ENCODE measurements around the gene IL20.

Gene IL20

DNA sequence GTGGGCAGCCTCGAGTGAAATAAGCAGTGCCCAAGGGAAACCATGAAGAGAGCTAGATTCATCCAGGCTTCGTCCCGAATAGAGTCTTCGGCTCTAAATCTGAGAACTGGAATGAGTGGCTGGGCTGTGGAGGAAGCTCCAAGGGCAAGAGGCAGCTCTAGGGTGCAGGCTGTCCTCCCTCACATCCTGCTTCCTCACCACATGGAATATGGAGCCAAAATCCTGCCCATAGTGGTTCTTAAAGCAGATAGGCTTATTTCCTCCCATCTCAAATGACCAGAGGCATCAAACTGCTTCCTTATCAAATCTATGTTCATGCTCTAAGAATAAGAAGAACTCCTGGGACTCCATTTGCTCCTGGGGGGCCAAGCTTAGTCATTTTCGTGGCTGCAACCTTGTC, 34.3 kb downstream of the IL20 start:
- DNase-seq (ENCODE audit: low read depth in 2 of 2, low spot score in 1 of 2) = no peak

DNA sequence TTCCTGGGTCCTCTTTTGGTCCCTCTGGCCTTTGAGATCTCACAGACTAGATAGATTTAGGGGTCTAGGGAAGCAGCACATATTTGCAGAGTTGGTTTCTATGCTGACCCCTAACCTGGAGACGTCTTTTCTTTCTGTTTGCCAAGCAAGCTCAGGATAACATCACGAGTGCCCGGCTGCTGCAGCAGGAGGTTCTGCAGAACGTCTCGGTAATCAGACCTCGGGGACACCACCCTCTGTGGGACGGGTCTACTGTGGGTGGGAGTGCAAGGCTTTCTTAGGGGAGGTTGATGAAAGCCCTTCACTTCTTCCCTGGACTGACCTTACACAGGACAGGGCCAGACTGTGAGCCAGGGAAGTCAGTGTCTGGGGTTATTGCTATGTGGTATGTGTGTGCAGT, 34.7 kb downstream of the IL20 start:
- DNase-seq (ENCODE audit: low read depth in 2 of 2, low spot score in 1 of 2) = no peak

DNA sequence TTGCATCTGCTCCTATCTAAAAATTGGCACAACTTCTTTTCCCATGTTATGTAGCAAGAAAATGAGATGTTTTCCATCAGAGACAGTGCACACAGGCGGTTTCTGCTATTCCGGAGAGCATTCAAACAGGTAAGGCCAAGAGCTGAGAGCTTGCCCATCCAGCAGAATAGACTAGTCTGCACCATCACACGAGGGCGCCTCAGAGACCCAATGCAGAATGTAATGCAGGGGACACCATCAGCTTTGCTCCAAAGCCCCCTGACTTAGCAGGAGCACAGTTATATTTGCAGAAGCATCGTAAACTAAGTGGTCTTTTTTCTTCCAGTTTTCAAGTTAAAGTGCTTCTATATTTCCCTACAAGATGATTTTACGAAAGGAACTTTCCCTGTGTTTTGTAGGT, 36.5 kb downstream of the IL20 start:
- no peak for DNase-seq (ENCODE audit: low read depth in 2 of 2, low spot score in 1 of 2)

DNA sequence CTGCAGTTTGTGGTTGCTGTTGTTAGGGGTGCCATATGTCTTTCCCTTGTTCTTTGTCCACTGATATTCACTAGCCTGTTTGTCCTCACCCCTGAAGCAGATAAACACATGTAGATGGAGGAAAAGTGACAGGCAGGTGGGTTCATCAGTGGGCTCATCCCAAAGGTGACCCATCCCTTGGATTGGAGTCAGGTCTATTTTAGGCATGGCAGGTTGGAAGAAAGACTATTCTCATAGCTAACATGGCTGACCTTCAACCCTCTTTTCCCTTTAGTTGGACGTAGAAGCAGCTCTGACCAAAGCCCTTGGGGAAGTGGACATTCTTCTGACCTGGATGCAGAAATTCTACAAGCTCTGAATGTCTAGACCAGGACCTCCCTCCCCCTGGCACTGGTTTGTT, 37.3 kb downstream of the IL20 start:
- no peak for DNase-seq (ENCODE audit: low read depth in 2 of 2, low spot score in 1 of 2)

DNA sequence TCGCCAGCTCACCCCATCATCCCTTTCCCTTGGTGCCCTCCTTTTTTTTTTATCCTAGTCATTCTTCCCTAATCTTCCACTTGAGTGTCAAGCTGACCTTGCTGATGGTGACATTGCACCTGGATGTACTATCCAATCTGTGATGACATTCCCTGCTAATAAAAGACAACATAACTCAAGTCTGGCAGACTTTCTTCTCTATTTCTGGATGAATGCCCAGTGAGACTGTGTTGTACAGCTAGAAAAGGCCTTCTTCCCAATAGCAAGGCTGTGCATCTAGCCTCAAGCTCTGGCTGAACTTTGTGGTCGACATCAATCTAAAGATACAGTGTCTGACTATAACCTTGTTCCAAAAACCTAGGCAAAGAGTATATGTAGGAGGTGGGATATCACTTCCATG, 38.3 kb downstream of the IL20 start:
- DNase-seq (ENCODE audit: low read depth in 2 of 2, low spot score in 1 of 2) = no peak

DNA sequence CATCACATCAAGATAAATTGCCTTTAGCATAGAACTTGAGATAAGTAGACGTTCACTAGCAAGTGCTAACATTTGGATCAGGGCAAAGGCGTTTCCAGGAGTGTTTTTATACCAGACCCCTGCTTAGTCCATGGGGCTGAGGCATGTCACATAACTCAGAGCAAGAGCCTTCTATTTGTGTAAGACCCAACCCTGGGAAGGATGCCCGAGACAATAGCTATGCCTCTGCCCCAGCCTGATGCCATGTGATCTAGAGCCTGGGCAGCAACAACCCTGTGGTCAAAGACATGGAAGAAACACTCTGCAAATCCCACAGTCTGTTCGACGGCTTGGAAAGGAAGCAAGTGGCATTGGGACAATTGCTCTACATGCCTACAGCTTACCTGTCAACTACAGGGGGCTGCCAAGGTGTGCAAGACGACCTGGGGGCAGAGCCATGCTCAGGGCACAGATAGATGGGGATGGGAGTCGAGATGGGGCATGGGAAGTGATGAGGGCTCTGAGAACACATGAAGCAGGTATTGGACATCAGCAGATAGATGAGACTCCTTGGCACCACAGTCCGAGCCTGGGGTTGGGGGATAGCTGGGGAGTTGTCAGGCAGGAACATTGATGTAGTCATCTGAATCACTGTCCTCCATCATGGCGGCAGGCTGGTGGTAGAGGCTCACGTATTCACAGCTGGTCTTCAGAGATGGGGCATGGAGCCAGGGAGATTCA, 39.2 kb downstream of the IL20 start:
- no peak for DNase-seq (ENCODE audit: low read depth in 2 of 2, low spot score in 1 of 2)

DNA sequence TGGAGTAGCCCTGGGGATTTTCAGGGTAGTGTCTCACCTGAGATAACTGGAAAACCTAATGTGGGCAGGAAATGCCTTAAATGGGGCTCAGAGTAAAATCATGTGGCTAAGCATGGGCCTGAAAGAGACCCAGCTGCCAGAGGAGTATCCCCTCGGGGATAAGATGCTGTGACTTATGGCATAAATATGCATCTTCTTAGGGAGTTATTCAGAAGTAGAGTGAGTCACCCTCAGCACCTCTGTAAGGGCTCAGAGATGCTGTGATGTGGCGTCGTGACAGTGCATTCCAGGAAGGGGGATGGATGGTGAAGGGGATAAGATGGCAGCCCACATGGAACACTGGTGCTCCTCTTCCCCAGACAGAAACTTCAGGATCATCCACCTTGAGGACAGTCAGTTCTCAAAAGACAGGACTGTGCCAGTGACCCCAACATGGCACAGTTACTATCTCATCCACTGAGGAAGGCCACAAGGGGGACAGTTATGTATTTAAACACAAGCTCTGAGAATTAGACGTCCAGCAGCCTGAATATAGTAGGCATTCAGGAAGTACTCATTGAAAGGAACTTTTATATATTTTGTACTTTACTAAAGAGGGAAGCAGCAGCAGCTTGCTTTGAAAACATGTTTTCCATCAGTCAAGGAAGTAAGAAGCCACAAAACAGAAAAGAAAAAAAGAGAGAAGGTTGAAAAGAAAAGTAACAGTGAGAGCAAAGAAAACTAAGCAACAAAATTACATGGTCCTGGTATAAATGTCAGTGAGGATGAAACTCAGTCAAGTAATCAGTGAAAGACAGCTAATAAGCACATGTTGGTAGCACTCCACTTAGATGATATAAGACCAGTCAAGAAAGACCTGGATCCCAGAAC, 40.1 kb downstream of the IL20 start:
- no peak for DNase-seq (ENCODE audit: low read depth in 2 of 2, low spot score in 1 of 2)

DNA sequence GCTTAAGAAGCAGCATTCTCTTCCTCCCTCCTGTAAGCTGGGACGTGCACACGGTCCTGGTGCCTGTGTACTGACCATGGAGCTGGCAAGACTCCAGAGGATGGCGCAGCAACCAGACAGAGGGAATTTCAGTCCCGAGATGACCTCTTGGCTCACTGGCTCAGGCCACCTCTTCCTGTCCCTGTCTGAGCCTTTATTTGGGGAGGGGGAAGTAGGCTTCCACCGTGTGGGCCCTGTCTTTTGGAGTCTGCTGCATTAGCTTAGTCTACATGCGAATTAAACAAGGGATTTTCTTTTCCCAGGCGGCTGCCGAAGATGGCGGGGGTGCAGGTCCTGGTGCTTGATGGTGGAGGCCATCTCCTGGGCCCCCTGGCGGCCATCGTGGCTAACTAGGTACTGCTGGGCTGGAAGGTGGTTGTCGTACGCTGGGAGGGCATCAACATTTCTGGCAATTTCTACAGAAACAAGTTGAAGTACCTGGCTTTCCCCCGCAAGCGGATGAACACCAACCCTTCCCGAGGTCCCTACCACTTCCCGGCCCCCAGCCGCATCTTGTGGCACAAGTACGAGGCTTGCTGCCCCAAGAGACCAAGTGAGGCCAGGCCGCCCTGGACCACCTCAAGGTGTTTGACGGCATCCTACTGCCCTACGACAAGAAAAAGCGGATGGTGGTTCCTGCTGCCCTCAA, 42.0 kb downstream of the IL20 start:
- no peak for DNase-seq (ENCODE audit: low read depth in 2 of 2, low spot score in 1 of 2)

DNA sequence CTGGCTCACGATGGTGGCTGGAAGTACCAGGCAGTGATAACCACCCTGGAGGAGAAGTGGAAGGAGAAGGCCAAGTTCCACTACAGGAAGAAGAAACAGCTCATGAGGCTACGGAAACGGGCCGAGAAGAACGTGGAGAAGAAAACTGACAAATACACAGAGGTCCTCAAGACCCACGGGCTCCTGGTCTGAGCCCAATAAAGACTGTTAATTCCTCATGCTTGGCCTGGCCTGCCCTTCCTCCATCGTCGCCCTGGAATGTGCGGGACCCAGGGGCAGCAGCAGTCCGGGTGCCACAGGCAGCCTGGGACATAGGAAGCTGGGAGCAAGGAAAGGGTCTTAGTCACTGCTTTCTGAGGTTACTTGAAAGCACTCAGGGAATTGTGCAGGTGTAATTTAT, 42.6 kb downstream of the IL20 start:
- no peak for DNase-seq (ENCODE audit: low read depth in 2 of 2, low spot score in 1 of 2)

DNA sequence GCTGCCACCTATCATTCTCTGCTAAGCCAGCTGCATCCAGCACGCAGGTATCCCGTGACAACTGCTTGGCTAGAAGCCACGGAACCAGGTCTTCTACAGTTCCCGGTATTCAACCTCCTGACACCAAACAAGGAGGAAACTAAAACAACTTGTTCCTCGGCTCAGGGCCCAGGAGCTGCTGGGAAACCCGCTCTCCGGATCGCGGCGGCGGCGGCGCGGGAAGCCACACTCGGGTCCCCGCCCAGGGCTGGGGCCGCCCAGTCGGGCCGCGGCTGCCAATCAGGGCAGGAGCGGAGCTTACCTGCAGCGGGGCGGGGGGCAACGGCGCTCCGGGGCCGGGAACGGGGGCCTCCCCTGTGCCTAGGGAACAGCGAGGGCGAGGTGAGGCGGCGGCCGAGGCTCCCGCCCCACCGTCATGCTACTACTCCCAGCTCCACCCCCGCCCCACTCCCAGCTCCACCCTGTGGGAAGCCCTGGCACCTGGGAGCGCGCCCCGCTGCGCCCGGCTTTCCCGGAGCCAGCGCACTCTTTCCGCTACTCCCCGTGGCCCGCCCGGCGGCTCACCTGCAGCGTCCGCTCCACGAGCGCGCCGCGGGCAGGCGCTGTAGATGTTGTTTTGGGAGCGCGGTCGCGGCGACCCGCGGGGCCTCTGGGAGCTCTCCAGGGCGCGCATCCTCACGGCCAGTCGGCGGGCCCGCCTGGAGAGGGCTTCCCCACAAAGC, 43.9 kb downstream of the IL20 start:
- DNase-seq (ENCODE audit: low read depth in 2 of 2, low spot score in 1 of 2) = no peak

DNA sequence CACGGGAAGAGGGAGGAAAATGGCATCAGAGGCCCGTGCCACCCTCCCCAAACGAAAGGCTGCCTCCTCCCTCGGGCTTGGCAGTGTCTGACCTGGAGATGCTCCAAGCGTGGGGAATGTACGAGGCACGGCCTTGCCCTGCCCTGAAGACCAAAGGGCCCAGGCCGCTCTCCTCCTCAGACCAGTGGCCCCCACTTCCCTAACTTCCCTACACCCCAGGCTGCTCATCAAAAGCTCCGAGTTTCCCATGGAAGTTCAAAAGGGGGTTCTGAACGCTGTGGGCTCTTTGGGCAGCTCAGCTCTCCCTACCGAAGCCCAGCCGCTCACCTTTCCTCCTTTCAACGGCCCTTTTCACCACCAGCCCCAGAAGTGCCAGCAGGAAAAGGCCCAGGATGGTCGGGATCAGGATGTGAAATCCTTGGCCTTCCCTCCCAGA, 44.5 kb downstream of the IL20 start:
- DNase-seq (ENCODE audit: low read depth in 2 of 2, low spot score in 1 of 2) = no peak

DNA sequence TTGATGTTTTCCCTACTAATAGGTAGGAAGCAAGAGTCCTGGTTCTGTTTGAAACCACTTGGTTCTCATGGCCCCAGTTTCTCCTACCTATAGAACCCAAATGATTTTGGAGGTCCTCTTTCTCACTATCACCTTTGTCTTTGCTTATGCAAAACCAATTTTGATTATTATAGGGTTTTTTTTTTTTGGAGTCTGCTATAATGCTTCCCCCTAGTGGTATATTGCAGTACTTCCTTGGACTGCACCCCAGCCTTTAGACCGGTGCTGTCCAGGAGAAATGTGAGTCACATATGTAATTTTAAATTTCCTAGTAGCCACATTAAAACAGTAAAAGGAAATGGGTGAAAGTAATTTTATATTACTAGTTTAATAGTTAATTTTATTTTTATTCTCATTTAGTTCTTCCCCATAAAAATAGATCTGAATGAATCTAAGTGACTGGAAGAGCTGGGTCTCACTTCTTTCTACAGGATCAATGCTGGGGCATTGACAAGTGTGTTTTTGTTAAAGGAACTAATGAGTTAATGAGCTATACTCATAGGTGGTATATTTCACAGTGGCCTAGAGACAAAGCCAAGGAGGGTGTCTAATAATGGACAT, 45.7 kb downstream of the IL20 start:
- DNase-seq (ENCODE audit: low read depth in 2 of 2, low spot score in 1 of 2) = no peak

DNA sequence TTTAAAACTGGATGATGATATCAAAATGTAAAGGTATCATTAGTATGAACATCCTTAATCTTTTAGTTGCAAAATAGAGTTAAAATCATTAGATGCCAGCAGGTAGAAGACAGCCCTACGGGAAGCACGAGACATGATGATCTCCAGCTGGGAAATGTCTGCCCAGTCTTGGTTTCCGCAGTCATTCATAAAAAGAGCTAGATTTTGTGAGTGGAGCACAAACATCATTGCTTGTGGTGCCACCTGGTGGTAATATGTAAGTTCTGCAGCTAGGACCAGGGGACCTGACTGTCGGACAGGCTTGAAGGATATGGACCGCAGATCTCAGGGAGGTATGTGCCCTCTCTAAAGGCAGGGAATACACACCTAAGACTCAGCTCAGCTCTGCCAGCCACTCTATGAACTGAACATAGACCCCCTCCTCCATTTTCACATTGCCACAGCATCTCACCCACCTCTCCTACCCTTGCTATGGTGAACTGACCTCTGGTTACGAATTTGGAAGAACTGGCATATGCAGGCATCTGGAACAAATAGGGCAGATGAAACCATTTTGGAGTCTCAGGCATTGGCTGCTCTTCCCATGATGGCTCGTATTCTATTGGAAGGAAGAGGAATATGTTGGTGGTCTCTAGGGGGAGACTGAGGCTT, 47.1 kb downstream of the IL20 start:
- DNase-seq (ENCODE audit: low read depth in 2 of 2, low spot score in 1 of 2) = no peak

DNA sequence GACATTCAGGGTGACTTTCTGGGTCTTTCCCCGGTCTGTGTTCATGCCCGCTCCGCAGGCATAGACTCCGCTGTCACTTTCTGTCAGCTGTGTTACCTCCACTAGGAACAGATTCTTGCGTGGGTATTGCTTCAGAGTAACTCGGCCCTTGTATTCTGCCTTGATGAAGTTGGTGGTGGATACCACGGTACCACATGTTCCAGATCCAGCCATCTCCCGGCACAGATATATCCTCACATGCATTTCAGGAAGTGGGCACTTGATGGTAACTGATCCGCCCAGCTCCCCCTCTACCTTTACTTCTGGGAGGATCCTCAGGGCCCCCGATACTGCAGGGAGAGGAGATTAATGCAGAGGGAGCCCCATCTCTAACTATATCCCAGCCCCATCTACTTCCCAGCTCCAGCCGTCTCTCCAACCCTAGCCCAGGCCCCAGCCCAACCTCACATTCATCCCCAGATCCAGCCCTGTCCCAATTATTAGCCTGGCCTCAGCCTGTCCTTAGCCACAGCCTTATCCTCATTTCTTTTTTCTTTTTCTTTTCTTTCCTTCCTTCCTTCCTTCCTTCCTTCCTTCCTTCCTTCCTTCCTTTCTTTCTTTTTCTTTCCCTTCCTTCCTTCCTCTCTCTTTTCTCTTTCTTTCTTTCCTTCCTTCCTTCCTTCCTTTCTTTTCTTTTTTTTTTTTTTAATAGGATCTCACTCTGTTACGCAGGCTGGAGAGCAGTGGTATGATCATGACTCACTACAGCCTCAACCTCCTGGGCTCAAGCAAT, 48.5 kb downstream of the IL20 start:
- no peak for DNase-seq (ENCODE audit: low read depth in 2 of 2, low spot score in 1 of 2)

DNA sequence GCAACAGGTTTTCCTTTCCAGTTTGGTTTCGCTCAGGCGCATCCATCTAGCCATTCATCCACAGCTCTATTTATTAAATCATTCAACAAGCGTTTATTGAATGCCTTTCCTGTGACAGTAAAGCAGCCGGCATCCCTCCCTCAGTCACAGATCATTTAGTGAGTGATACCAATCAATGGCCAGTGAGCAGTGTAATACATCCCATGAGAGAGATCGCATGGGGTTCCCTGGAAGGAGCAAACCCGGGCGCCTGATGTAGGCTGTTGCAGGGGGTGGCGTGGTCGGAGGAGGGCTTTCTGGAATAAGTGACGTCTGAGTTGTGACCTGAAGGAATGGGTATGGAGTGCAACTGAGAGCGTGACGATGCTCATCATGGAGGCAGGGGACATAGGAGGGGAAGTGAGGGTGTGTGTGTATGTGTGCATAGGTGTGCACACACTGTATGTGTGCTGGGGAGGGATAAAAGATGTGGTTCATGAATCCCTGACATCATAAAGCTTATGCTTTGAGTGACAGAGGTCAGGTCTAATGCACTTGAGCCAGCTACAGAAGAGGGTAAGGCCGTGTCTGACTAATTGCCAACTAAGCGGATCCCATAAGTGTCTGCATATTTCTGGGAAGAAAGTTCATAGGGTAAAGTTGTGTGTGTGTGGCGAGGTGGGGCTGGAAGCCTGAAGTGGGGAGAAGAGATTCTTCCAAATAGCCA, 49.8 kb downstream of the IL20 start:
- DNase-seq (ENCODE audit: low read depth in 2 of 2, low spot score in 1 of 2) = no peak

DNA sequence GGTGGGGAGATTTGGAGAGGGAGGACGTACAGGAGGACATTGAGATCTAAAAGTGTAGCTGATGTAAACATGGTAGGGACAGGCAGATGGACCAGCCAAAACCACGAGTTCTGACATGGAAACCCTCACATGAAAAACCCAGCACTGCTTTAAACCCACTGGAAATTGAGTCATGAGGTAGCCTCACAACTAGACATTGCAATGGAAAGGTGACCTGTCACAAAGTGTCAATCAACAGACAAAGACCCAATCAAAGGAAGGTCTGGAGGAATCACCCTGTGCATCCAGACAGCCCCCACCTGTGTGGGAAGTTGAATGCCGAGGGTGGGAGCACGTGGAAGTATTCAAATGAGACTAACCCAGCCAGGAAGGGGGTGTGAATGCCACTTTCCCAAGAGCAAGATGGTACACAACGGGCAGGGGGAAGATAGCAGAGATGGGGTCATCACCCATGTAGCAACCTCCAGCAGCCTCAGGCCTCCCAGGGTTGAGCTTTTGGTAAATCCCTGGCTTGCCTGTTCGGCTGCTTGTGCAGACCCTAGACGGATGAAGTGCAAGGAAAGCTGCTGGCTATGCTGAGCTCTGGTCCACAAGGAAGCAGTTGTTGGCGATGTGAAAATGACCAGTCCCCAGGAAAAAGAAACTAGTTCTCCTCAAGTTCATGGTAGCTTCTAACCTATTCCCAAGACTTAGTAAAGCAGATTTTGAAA, 50.7 kb downstream of the IL20 start:
- no peak for DNase-seq (ENCODE audit: low read depth in 2 of 2, low spot score in 1 of 2)

DNA sequence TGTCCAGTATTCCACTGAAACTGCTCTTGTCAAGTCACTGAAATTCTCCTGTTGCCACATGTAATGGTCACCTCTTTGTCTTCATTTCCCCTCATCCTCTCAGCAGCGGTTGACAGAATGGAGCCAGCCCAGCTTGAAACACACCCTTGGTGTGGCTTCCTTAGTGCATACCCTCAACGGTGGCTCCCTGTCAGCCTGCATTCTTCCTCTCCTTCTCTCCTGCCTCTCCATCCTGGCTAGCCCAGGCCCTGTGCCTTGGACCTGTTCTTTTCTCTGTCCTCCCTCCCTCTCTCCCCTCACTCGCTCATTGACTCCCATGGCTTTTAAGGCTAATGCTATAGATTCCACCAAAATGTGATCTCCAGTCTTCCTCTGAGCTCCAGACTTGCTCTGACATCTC, 52.7 kb downstream of the IL20 start:
- no peak for DNase-seq (ENCODE audit: low read depth in 2 of 2, low spot score in 1 of 2)
